PC-9 (cell line): Measurements from ENCODE around the gene AKIRIN2. TPM values are rescaled to one million over a fixed set of nuclear protein-coding genes. Genes with fewer than 3 reads are reported as not detected.

Source experiments
- BruUV-seq: library from RNA; stranded (reverse); fragments of 400-500 nt; replicated peaks from 2 replicates; lab custom pipeline; 2021; lab: Mats Ljungman, UMichigan
- CTCF ChIA-PET: fragments of 300-600 bp; sonication (Branson Sonifier 250); formaldehyde crosslinking; loops from one replicate; lab custom pipeline; 2022; ENCODE audit warnings: antibody characterized with exemption; lab: Charles Lee
- POLR2A ChIA-PET: fragments of 300-600 bp; sonication (Branson Sonifier 250); formaldehyde crosslinking; loops from one replicate; lab custom pipeline; 2022; ENCODE audit warnings: antibody characterized with exemption; ENCODE audit not compliant: unreplicated experiment; lab: Charles Lee
- DNase-seq, 2 experiments: peaks; one replicate each; pipeline versions ENCODE4 v3.0.0 to v3.0.0-alpha.2; 2015 to 2022; ENCODE audit warnings: mixed read lengths in 1 of 2
- H2AFZ ChIP-seq: fragments of 200-600 bp; sonication (generic); 2 replicates; pipeline ENCODE4 v1.8.1; 2017; ENCODE audit warnings: antibody characterized with exemption
- H3F3A ChIP-seq: fragments of 200-600 bp; sonication (generic); 2 replicates; pipeline ENCODE4 v1.8.1; 2017; ENCODE audit warnings: antibody characterized with exemption, mild to moderate bottlenecking, low read depth; ENCODE audit not compliant: insufficient read depth
- H3K27ac ChIP-seq: fragments of 200-600 bp; sonication (generic); 2 replicates; pipeline ENCODE4 v1.6.1; 2016; ENCODE audit warnings: mixed run types
- H3K27me3 ChIP-seq: fragments of 200-600 bp; sonication (generic); 2 replicates; pipeline ENCODE4 v1.6.1; 2016; ENCODE audit warnings: low read depth, mixed run types; ENCODE audit not compliant: insufficient read depth
- H3K36me3 ChIP-seq: fragments of 200-600 bp; sonication (generic); 2 replicates; pipeline ENCODE4 v1.6.1; 2016; ENCODE audit warnings: low read depth, mixed run types
- H3K4me1 ChIP-seq: fragments of 200-600 bp; sonication (generic); replicated peaks from 2 replicates; pipeline ENCODE4 v1.6.1; 2016; ENCODE audit warnings: mixed run types; ENCODE audit not compliant: insufficient read depth
- H3K4me2 ChIP-seq: fragments of 200-600 bp; sonication (generic); 2 replicates; pipeline ENCODE4 v1.6.1; 2017; ENCODE audit warnings: mixed run types
- H3K4me3 ChIP-seq: fragments of 200-600 bp; sonication (generic); 2 replicates; pipeline ENCODE4 v1.6.1; 2016; ENCODE audit warnings: mixed run types
- H3K79me2 ChIP-seq: fragments of 200-600 bp; sonication (generic); 2 replicates; pipeline ENCODE4 v1.6.1; 2017; ENCODE audit warnings: low read depth, mixed run types
- H3K9me2 ChIP-seq: fragments of 200-600 bp; sonication (generic); 2 replicates; pipeline ENCODE4 v1.8.1; 2017; ENCODE audit warnings: mild to moderate bottlenecking; ENCODE audit not compliant: insufficient read depth
- H3K9me3 ChIP-seq: fragments of 200-600 bp; sonication (generic); 2 replicates; pipeline ENCODE4 v1.8.1; 2016; ENCODE audit warnings: low read depth; ENCODE audit not compliant: insufficient read depth
- H4K20me1 ChIP-seq: fragments of 200-600 bp; sonication (generic); 2 replicates; pipeline ENCODE4 v1.8.1; 2017; ENCODE audit not compliant: insufficient read depth
- EZH2 ChIP-seq: fragments of 200-600 bp; sonication (generic); IDR thresholded peaks from 2 replicates; pipeline ENCODE4 v1.8.0; 2017; ENCODE audit warnings: antibody characterized with exemption, low read depth
- intact Hi-C: fragments of 100-400 bp; cut with micrococcal nuclease; formaldehyde crosslinking; loops from one replicate; pipeline ENCODE4 v1.10.0; 2022; ENCODE audit not compliant: unreplicated experiment
- total RNA-seq: library from RNA; stranded (reverse); gene quantifications from 2 replicates; pipeline ENCODE4 v1.2.3, GENCODE V29; 2021
- TF ChIP-seq, protein P1 (sequence below): fragments of 200-600 bp; sonication (generic); conservative IDR thresholded peaks from 2 replicates; pipeline ENCODE4 v1.6.1; 2017; ENCODE audit warnings: mixed run types, antibody characterized with exemption, mild to moderate bottlenecking, moderate library complexity

Gene AKIRIN2
- total RNA-seq, 1 experiment from 2014 or later, result 48.3 TPM

DNA sequence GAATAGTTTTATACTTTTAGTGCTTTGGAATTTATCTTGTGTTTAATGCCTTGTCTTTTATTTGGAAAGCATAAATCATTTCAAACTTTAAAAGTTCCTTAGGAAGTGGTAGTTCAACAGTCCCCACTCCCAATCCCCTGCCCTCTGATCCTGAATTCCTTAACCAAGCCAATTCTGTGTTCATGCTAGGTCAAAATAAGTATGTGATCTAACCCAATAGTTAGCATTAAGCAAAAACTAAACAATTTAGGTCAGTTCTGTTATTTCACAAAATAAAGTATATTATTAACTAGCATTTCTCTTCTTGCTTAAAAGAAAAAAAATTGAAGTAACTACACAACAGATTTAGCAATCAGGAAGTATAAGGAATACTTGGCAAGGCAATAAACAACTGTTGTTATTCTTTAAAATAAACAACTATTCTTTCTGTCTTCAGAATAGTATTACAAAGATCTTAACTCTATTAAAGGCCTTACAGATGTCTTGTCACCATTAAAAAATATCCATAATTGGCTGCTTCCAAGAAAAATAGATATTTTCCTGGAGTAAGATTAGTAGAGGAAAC is 37.0 kb downstream of the AKIRIN2 start:
- Histone ChIP-seq H3K79me2 (no peaks in the 10 kb centered on the region), H3K4me3 (no peak overlapping the region), H4K20me1 (no peaks in the 10 kb centered on the region), H3K27ac (no peak overlapping the region), H3K4me1 (no peaks in the 10 kb centered on the region), H3K9me3 (no peaks in the 10 kb centered on the region), H3K36me3 (no peaks in the 10 kb centered on the region), H3K4me2 (no peak overlapping the region), H3K9me2 (no peaks in the 10 kb centered on the region), H3K27me3 (no peaks in the 10 kb centered on the region), H3F3A (no peaks in the 10 kb centered on the region), H2AFZ (no peak overlapping the region)
- no TSS peak for BruUV-seq
- no peak for DNase-seq
- TF ChIP-seq, protein P1, sequence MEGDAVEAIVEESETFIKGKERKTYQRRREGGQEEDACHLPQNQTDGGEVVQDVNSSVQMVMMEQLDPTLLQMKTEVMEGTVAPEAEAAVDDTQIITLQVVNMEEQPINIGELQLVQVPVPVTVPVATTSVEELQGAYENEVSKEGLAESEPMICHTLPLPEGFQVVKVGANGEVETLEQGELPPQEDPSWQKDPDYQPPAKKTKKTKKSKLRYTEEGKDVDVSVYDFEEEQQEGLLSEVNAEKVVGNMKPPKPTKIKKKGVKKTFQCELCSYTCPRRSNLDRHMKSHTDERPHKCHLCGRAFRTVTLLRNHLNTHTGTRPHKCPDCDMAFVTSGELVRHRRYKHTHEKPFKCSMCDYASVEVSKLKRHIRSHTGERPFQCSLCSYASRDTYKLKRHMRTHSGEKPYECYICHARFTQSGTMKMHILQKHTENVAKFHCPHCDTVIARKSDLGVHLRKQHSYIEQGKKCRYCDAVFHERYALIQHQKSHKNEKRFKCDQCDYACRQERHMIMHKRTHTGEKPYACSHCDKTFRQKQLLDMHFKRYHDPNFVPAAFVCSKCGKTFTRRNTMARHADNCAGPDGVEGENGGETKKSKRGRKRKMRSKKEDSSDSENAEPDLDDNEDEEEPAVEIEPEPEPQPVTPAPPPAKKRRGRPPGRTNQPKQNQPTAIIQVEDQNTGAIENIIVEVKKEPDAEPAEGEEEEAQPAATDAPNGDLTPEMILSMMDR, result no peak
- TF ChIP-seq EZH2, result no peak
- POLR2A ChIA-PET, result no interaction called here
- CTCF ChIA-PET, result no interaction called here
- intact Hi-C loops, result no loop called here

DNA sequence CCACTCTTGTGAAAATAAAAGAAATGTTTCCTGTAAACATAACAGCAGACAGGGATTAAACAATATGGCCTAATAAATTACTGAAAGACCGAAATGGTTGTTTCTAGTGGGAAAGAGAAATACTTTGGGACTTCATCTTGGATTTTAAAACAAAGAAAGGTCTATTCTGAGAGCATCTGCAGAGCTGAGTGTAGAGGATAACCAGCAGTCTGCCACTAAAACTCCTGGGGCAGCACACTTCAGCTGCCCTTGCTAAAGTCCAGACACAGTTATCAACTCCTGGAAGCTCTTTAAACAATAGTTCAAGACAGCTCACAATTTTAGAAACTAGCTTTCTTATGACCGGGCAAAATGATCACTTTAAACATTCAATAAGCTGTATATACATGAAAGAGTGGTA is 38.6 kb downstream of the AKIRIN2 start:
- CTCF ChIA-PET, result no interaction called here

DNA sequence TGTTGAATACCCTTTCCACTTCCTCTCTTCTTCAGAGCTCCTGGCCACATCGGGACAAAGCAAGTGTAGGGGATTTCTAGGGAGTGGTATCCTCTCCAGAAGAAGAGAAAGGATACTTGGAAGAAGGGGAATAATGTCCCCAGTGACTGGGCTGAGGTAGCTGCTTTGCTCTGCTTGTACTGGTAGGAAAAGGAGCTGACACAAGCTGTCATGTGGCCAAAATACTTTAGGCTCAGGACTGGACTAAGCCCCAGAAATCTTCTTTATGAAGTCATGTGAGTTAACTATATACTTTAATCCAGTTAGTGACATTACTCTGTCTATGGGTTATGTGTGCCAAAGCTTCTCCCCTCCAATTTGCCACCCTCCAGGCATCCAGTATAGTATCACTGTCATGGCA is 40.5 kb downstream of the AKIRIN2 start:
- no peaks in the 10 kb centered on the region for H3K9me2 ChIP-seq
- H3K9me3 ChIP-seq, result no peaks in the 10 kb centered on the region
- H3K4me2 ChIP-seq, result no peak overlapping the region
- no peaks in the 10 kb centered on the region for H3F3A ChIP-seq
- ChIA-PET POLR2A (no interaction called here), CTCF (no interaction called here)
- no TSS peak for BruUV-seq
- no peak overlapping the region for H3K27ac ChIP-seq
- DNase-seq, result no peak
- intact Hi-C loops, result no loop called here
- H3K36me3 ChIP-seq, result no peaks in the 10 kb centered on the region
- no peak overlapping the region for H2AFZ ChIP-seq
- H3K79me2 ChIP-seq, result no peaks in the 10 kb centered on the region
- H3K27me3 ChIP-seq, result no peaks in the 10 kb centered on the region
- H4K20me1 ChIP-seq, result no peaks in the 10 kb centered on the region
- TF ChIP-seq EZH2, result no peak
- TF ChIP-seq, protein P1, result no peak
- no peak overlapping the region for H3K4me3 ChIP-seq
- H3K4me1 ChIP-seq, result no peaks in the 10 kb centered on the region

More for the DNA sequence above, 38.6 kb downstream of the AKIRIN2 start:
- BruUV-seq, result no TSS peak
- H3K36me3 ChIP-seq, result no peaks in the 10 kb centered on the region
- no peak overlapping the region for H3K27ac ChIP-seq
- H3K79me2 ChIP-seq, result no peaks in the 10 kb centered on the region
- POLR2A ChIA-PET, result no interaction called here
- no peaks in the 10 kb centered on the region for H3K9me2 ChIP-seq
- intact Hi-C loops, result no loop called here
- H3K4me3 ChIP-seq, result no peak overlapping the region
- H4K20me1 ChIP-seq, result no peaks in the 10 kb centered on the region
- no peaks in the 10 kb centered on the region for H3K27me3 ChIP-seq
- no peaks in the 10 kb centered on the region for H3F3A ChIP-seq
- H2AFZ ChIP-seq, result no peak overlapping the region
- no peak for TF ChIP-seq EZH2
- TF ChIP-seq, protein P1, result no peak
- H3K9me3 ChIP-seq, result no peaks in the 10 kb centered on the region
- no peak for DNase-seq
- no peaks in the 10 kb centered on the region for H3K4me1 ChIP-seq
- no peak overlapping the region for H3K4me2 ChIP-seq
